Measurements from ENCODE around the gene ALS2CL. TPM values are rescaled to one million over a fixed set of nuclear protein-coding genes. Genes with fewer than 3 reads are reported as not detected.

ALS2CL gene
- total RNA-seq, 1 experiment from 2014 or later, result 4.9 TPM

DNA sequence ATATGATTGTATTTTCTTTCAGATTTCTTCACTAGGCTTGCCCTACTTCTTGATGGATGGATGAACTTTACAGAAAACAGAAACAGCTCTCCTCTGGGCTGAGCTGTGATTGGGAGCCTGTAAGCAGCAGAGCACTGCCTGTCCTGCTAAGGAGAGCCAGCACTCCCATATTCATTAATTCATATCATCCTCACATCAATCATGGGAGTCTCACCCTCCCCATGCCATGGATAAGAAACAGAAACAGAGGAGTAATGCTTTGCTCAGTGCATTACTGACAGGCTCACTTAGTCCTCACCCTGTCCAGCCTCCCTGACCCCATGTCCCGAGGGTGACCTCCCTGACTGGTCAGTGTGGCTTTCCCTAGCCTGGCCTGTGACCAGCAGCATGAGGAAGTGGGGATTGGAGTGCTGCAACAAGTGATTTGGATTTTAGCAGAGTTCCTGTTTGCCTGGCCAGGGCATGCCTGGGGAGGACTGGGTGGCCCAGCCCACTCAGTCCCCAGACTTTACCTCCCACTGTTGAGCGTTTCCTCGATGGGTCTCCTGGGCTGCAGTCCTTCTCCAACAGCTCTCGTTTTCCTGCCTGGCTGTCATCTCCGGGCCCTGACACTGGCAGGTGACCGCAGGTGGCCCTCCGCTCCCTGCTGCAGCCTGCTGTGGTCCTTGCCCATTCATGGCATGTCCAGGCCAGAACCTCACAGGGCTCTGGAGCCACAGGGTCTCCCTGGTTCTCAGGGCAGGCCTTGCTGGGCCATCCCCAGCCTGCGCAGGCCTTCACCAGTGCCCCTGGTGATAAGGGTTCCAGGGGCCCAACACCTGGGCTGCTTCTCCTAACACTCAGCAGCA, 6.4 kb upstream of the ALS2CL start:
- 0 out of 5 replicates have a peak overlapping the region, but pooled peaks of 1 of the 2 experiments have one; percentile 20 for H3K4me3 Mint-ChIP-seq
- H4K8ac ChIP-seq (replicated peaks; ENCODE audit: insufficient read length, low read depth, low read length), result no peak overlapping the region

More for the DNA sequence above, 6.4 kb upstream of the ALS2CL start:
- no peak overlapping the region for H2AK5ac ChIP-seq (ENCODE audit: insufficient read length, low read length)
- Mint-ChIP-seq H3K36me3 (ENCODE audit: insufficient read depth in 1 of 3, low read depth in 3 of 3) (no peaks in the 10 kb centered on the region), H3K4me1 (peaks cover 9 to 14% of the 10 kb centered on the region in 2 experiments), H3K27ac (no peak overlapping the region; a peak in 1 of 7 replicates), H3K9me3 (no peaks in the 10 kb centered on the region), H3K27me3 (ENCODE audit: low read depth) (peaks cover 44% of the 10 kb centered on the region)
- H2BK15ac ChIP-seq (ENCODE audit: low read depth, low read length), result no peak overlapping the region
- peaks cover 6% of the 10 kb centered on the region; the same call in 1 of the 2 replicates for H3K27me3 ChIP-seq (ENCODE audit: insufficient read depth, low read length)
- H3K79me1 ChIP-seq (ENCODE audit: insufficient read depth, low read depth, low read length, poor library complexity, severe bottlenecking), result no peaks in the 10 kb centered on the region
- no peak overlapping the region for H2BK120ac ChIP-seq (ENCODE audit: low read depth, low read length, poor library complexity, severe bottlenecking)
- no peak overlapping the region for H4K5ac ChIP-seq (ENCODE audit: insufficient read length, low read depth, low read length)
- no peak overlapping the region for H2BK12ac ChIP-seq (ENCODE audit: insufficient read length, low read depth, low read length)
- H3T11ph ChIP-seq (ENCODE audit: low read length), result no peak overlapping the region
- H3K56ac ChIP-seq (ENCODE audit: insufficient read length, low read depth, low read length), result no peak overlapping the region
- H3K9ac ChIP-seq (ENCODE audit: extremely low read depth, insufficient read length, low read length), result no peak overlapping the region
- no peak overlapping the region for H3K27ac ChIP-seq (ENCODE audit: insufficient read length, low read depth, low read length)
- WGBS (ENCODE audit: extremely low coverage, insufficient read length, low lambda C conversion rate), result no CpG with 5 or more reads among the region's 8 CpGs
- H3K4ac ChIP-seq (ENCODE audit: low read depth, low read length), result no peak overlapping the region
- H3K4me1 ChIP-seq (ENCODE audit: insufficient read depth, low read length), result no peaks in the 10 kb centered on the region
- H3K18ac ChIP-seq (ENCODE audit: insufficient read length, low read depth, low read length), result no peak overlapping the region
- no peak overlapping the region for H2BK5ac ChIP-seq (ENCODE audit: insufficient read length, low read length)
- no peak overlapping the region for H2AFZ ChIP-seq (ENCODE audit: low read length)
- no peak overlapping the region for H3K4me2 ChIP-seq (ENCODE audit: insufficient read depth, insufficient read length, low read length)
- no peak overlapping the region for H4K91ac ChIP-seq (ENCODE audit: insufficient read length, low read depth, low read length)
- no peak overlapping the region for H3K23ac ChIP-seq (ENCODE audit: insufficient read length, low read depth, low read length)
- no peaks in the 10 kb centered on the region for H3K9me3 ChIP-seq (ENCODE audit: control insufficient read depth, low read depth, low read length)
- H3K14ac ChIP-seq (ENCODE audit: insufficient read depth, low read length), result no peak overlapping the region
- TF ChIP-seq CTCF (conservative IDR thresholded peaks at IDR 0.05), result no peak
- H3K23me2 ChIP-seq (ENCODE audit: insufficient read length, low read depth, low read length, poor library complexity, severe bottlenecking), result peaks cover 5% of the 10 kb centered on the region
- no peak overlapping the region for H2BK20ac ChIP-seq (ENCODE audit: low read depth, low read length, poor library complexity, severe bottlenecking)
- no peak for DNase-seq
- no peaks in the 10 kb centered on the region for H4K20me1 ChIP-seq (ENCODE audit: control insufficient read depth, insufficient read depth, insufficient read length)
- no peaks in the 10 kb centered on the region for H3K79me2 ChIP-seq (ENCODE audit: insufficient read depth, low read length)
